Left lung (tissue), 10 donors: ENCODE results near the gene TECR. TPM values are rescaled to one million over a fixed set of nuclear protein-coding genes. Genes with fewer than 3 reads are reported as not detected.
A peak's percentile ranks its signal among the peaks of the same experiment; 100 is the strongest.

ENCODE experiments used
- ATAC-seq: fragments of 200-7000 bp; cut with Tn5 transposase; one replicate; pipeline ENCODE4 v1.9.1; 2020; ENCODE audit warnings: moderate library complexity
- DNase-seq, 4 donors: peaks; one replicate each; pipeline ENCODE4 v3.0.0-alpha.2; 2013 to 2020
- H3K27ac ChIP-seq, 2 donors: fragments of 200-600 bp; sonication (generic) in 1 of 2; one replicate each; pipeline versions ENCODE4 v1.5.0 to v1.8.0; 2020 to 2021
- H3K27me3 ChIP-seq, 2 donors: fragments of 200-600 bp; sonication (generic) in 1 of 2; one replicate each; pipeline versions ENCODE4 v1.5.0 to v1.8.0; 2020 to 2021
- H3K36me3 ChIP-seq, 2 donors: fragments of 200-600 bp; sonication (generic) in 1 of 2; one replicate each; pipeline versions ENCODE4 v1.5.0 to v1.8.0; 2020 to 2021
- H3K4me1 ChIP-seq, 2 donors: fragments of 200-600 bp; one replicate each; pipeline ENCODE4 v1.8.0; 2021
- H3K4me3 ChIP-seq, 2 donors: fragments of 200-600 bp; sonication (generic) in 1 of 2; one replicate each; pipeline versions ENCODE4 v1.5.0 to v1.8.0; 2020 to 2021; ENCODE audit warnings: mild to moderate bottlenecking in 1 of 2
- H3K9me3 ChIP-seq, 2 donors: fragments of 200-600 bp; sonication (generic) in 1 of 2; one replicate each; pipeline versions ENCODE4 v1.5.0 to v1.8.0; 2020 to 2021
- intact Hi-C, 2 donors: fragments of 100-400 bp; cut with DNase I; formaldehyde crosslinking; loops; one replicate each; pipeline versions ENCODE4 v1.11.2 to v1.14.2; 2022
- polyA plus RNA-seq, 6 donors: library from polyadenylated mRNA; unstranded; fragments of 120-200 nt; gene quantifications; one replicate each; pipeline ENCODE4 v1.2.1, GENCODE V29; 2013; ENCODE audit not compliant: insufficient read length in 6 of 6
- total RNA-seq, 2 donors: library from RNA; stranded (reverse); fragmentation: NEBNext Ultra II Directional; extraction: Animal tissue kit (Norgen Biotek cat#: 25700); gene quantifications; one replicate each; pipeline ENCODE4 v1.2.1, GENCODE V29; 2021
- TF ChIP-seq, protein P1 (sequence below), 2 donors: fragments of 200-600 bp; sonication (generic) in 1 of 2; IDR thresholded peaks; one replicate each; pipeline versions ENCODE4 v1.5.0 to v1.8.0; 2021; ENCODE audit warnings: antibody characterized with exemption in 2 of 2
- donor health status: DM: no; HTN: yes; CAD: no.
- donor health status: DM: no; HTN: no; CAD: no.

TECR gene
- total and polyA plus RNA-seq, 8 donors: 77.8 to 122 (median 90.0) TPM

- H3K4me1 ChIP-seq: peaks cover 0 to 31% of the 10 kb centered on the region in 2 donors
- no peaks in the 10 kb centered on the region for H3K27me3 ChIP-seq
- no peak overlapping the region for H3K27ac ChIP-seq
- DNase-seq (peak in 1 of 4 donors; percentile 71), ATAC-seq (no peak)
- H3K9me3 ChIP-seq: no peaks in the 10 kb centered on the region
- H3K36me3 ChIP-seq: peaks cover 0 to 18% of the 10 kb centered on the region in 2 donors
- TF ChIP-seq, protein P1, sequence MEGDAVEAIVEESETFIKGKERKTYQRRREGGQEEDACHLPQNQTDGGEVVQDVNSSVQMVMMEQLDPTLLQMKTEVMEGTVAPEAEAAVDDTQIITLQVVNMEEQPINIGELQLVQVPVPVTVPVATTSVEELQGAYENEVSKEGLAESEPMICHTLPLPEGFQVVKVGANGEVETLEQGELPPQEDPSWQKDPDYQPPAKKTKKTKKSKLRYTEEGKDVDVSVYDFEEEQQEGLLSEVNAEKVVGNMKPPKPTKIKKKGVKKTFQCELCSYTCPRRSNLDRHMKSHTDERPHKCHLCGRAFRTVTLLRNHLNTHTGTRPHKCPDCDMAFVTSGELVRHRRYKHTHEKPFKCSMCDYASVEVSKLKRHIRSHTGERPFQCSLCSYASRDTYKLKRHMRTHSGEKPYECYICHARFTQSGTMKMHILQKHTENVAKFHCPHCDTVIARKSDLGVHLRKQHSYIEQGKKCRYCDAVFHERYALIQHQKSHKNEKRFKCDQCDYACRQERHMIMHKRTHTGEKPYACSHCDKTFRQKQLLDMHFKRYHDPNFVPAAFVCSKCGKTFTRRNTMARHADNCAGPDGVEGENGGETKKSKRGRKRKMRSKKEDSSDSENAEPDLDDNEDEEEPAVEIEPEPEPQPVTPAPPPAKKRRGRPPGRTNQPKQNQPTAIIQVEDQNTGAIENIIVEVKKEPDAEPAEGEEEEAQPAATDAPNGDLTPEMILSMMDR (IDR thresholded peaks at IDR 0.05): no peak
- intact Hi-C loops: no loop called here
- H3K4me3 ChIP-seq: no peak overlapping the region
Measured at GRCh38 chr19:14553042-14553938, 23.9 kb downstream of the TECR start.

DNA sequence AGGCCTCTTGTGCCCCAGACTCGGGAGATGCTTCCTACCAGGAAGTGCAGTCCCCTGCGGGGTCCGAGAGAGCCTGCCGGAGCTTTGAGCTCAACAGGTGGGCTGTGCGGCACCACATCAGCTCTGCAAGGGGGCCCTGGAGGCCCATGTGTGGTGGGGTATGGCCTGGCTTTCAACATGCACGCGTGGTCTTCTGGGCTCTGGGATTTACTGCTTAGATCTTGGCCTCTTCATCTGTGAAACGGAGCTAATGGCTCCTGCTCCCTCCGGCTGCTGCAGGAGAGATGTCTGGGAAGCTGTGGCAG, 24.5 kb downstream of the TECR start:
- no peak for ATAC-seq
- peaks cover 0 to 31% of the 10 kb centered on the region in 2 donors for H3K4me1 ChIP-seq
- TF ChIP-seq, protein P1 (IDR thresholded peaks at IDR 0.05): no peak
- DNase-seq: no peak
- intact Hi-C loops: no loop called here
- H3K9me3 ChIP-seq: no peaks in the 10 kb centered on the region
- no peak overlapping the region for H3K27ac ChIP-seq
- peaks cover 0 to 15% of the 10 kb centered on the region in 2 donors for H3K36me3 ChIP-seq
- H3K27me3 ChIP-seq: no peaks in the 10 kb centered on the region
- no peak overlapping the region for H3K4me3 ChIP-seq

- Histone ChIP-seq H3K9me3 (no peaks in the 10 kb centered on the region), H3K27me3 (no peaks in the 10 kb centered on the region), H3K27ac (no peak overlapping the region), H3K36me3 (peaks cover 0 to 10% of the 10 kb centered on the region in 2 donors), H3K4me3 (no peak overlapping the region), H3K4me1 (peaks cover 0 to 31% of the 10 kb centered on the region in 2 donors)
- peak; percentile 29 for ATAC-seq
- intact Hi-C loops: no loop called here
- TF ChIP-seq, protein P1 (IDR thresholded peaks at IDR 0.05): no peak
- no peak for DNase-seq
Measured at GRCh38 chr19:14554382-14554812, 25.0 kb downstream of the TECR start.

DNA sequence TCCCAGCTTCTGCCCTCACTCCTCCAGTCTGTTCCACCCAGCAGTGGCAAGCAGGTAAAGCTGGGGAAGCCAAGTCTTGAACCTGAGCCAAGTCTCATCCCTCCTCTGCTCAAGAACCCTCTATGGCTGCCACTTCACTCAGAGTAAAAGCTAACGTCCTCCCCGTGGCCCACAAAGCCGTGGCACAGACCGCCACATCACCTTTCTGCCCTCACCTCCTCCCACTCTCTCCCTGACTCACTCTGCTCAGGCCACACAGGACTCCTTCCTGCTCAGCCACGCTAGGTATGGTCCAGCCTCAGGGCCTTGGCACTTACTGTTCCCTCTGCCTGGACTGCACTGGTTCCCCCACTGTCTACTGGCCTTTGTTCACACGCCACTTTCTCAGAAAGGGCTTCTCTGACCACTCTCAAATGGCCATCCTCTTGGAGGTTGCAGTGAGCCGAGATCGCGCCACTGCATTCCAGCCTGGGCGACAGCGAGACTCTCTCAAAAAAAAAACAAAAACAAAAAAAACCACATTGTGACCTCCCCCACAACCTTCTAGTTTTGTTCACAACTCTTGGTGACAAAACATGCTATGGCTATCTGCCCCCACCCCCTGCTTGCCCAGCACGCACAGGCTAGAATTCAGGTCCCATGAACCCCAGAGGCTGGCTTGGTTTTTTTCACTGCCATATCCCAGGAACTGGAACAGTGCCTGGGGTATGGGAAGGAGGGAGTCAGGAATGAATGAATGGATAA, 26.7 kb downstream of the TECR start:
- no peak overlapping the region for H3K4me3 ChIP-seq
- peak; percentile 8 for ATAC-seq

More for the DNA sequence above, 26.7 kb downstream of the TECR start:
- Histone ChIP-seq H3K4me1 (peaks cover 0 to 27% of the 10 kb centered on the region in 2 donors), H3K27me3 (no peaks in the 10 kb centered on the region), H3K36me3 (peaks cover 0 to 6% of the 10 kb centered on the region in 2 donors), H3K27ac (no peak overlapping the region), H3K9me3 (no peaks in the 10 kb centered on the region)
- TF ChIP-seq, protein P1 (IDR thresholded peaks at IDR 0.05): no peak
- intact Hi-C loops: no loop called here
- no peak for DNase-seq
